OCI-LY1 (cell line): ENCODE measurements around the gene PAX5.

Experiments
- H2AFZ ChIP-seq: fragments of 200-600 bp; sonication (generic), shearing (Covaris generic); 2 replicates; pipeline ENCODE4 v1.6.0; 2014; ENCODE audit warnings: antibody characterized with exemption, mild to moderate bottlenecking, low read length
- H3F3A ChIP-seq: fragments of 200-600 bp; sonication (generic), shearing (Covaris generic); 2 replicates; pipeline ENCODE4 v1.6.0; 2014; ENCODE audit warnings: mild to moderate bottlenecking, antibody characterized with exemption, low read length, moderate library complexity; ENCODE audit not compliant: insufficient read depth
- H3K27ac ChIP-seq: fragments of 200-600 bp; sonication (generic); 2 replicates; pipeline ENCODE4 v1.5.1; 2014; ENCODE audit warnings: low read length, mixed run types, mild to moderate bottlenecking, low read depth; ENCODE audit not compliant: poor library complexity, severe bottlenecking
- H3K27me3 ChIP-seq: fragments of 200-600 bp; sonication (generic); 2 replicates; pipeline ENCODE4 v1.6.0; 2014; ENCODE audit warnings: antibody characterized with exemption, mild to moderate bottlenecking, low read length, moderate library complexity; ENCODE audit not compliant: insufficient read depth
- H3K36me3 ChIP-seq: fragments of 200-600 bp; sonication (generic); 2 replicates; pipeline ENCODE4 v1.6.1; 2014; ENCODE audit warnings: mild to moderate bottlenecking, antibody characterized with exemption, low read length, moderate library complexity, mixed read lengths; ENCODE audit not compliant: insufficient read depth
- H3K4me1 ChIP-seq: fragments of 200-600 bp; sonication (generic); 2 replicates; pipeline ENCODE4 v1.5.1; 2014; ENCODE audit warnings: mild to moderate bottlenecking, low read length, moderate library complexity; ENCODE audit not compliant: insufficient read depth, severe bottlenecking
- H3K4me2 ChIP-seq: fragments of 200-600 bp; sonication (generic), shearing (Covaris generic); 2 replicates; pipeline ENCODE4 v1.6.1; 2014; ENCODE audit warnings: low read length
- H3K4me3 ChIP-seq: fragments of 200-600 bp; sonication (generic); 2 replicates; pipeline ENCODE4 v1.5.1; 2014; ENCODE audit warnings: low read length, low read depth, mild to moderate bottlenecking, mixed read lengths; ENCODE audit not compliant: poor library complexity, severe bottlenecking
- H3K79me2 ChIP-seq: fragments of 200-600 bp; shearing (Covaris generic); 2 replicates; pipeline ENCODE4 v1.6.1; 2016; ENCODE audit warnings: mixed run types, low read length, mixed read lengths; ENCODE audit not compliant: insufficient read depth
- H3K9ac ChIP-seq: fragments of 200-600 bp; sonication (generic), shearing (Covaris generic); 2 replicates; pipeline ENCODE4 v1.6.1; 2014; ENCODE audit warnings: mild to moderate bottlenecking, low read length, mixed read lengths
- H3K9me2 ChIP-seq: fragments of 200-600 bp; sonication (generic), shearing (Covaris generic); 2 replicates; pipeline ENCODE4 v1.6.1; 2014; ENCODE audit warnings: low read depth, mild to moderate bottlenecking, low read length, mixed read lengths
- H3K9me3 ChIP-seq: fragments of 200-600 bp; shearing (Covaris generic); 2 replicates; pipeline ENCODE4 v1.6.1; 2014; ENCODE audit warnings: low read length, mixed read lengths
- H4K20me1 ChIP-seq: fragments of 200-600 bp; sonication (generic), shearing (Covaris generic); 2 replicates; pipeline ENCODE4 v1.6.0; 2016; ENCODE audit warnings: mild to moderate bottlenecking, low read length; ENCODE audit not compliant: insufficient read depth
- CTCF ChIP-seq: fragments of 200-600 bp; sonication (generic), shearing (Covaris generic); IDR thresholded peaks from 2 replicates; pipeline ENCODE4 v1.5.1; 2017; ENCODE audit warnings: mild to moderate bottlenecking, antibody characterized with exemption, low read length, moderate library complexity, mixed read lengths
- EZH2 ChIP-seq: fragments of 200-600 bp; sonication (generic), shearing (Covaris generic); IDR thresholded peaks from 2 replicates; pipeline ENCODE4 v1.8.0; 2017; ENCODE audit warnings: borderline replicate concordance, mixed run types, mild to moderate bottlenecking, antibody characterized with exemption, low read length, moderate library complexity, mixed read lengths

PAX5 gene

GRCh38 chr9:37001459-37001858 lies 32.6 kb downstream of the PAX5 start:
- H3K9me2 ChIP-seq, result no peaks in the 10 kb centered on the region
- peaks cover 100% of the 10 kb centered on the region for H3K4me1 ChIP-seq
- peak overlapping the region; percentile 59; the same call in 1 of the 2 replicates for H3K9ac ChIP-seq
- TF ChIP-seq CTCF, result no peak
- no peak for TF ChIP-seq EZH2
- H3K36me3 ChIP-seq, result peaks cover 47% of the 10 kb centered on the region; the same call in 1 of the 2 replicates
- no peaks in the 10 kb centered on the region for H3K27me3 ChIP-seq
- peaks cover 4% of the 10 kb centered on the region; the same call in 1 of the 2 replicates for H3K79me2 ChIP-seq
- H3K4me3 ChIP-seq, result peak overlapping the region; percentile 41
- H4K20me1 ChIP-seq, result no peaks in the 10 kb centered on the region
- no peak overlapping the region for H2AFZ ChIP-seq
- peak overlapping the region; percentile 58 for H3K4me2 ChIP-seq
- 0 out of 2 replicates have a peak, but pooled peaks cover 16% of the 10 kb centered on the region for H3F3A ChIP-seq
- no peaks in the 10 kb centered on the region for H3K9me3 ChIP-seq
- peak overlapping the region; percentile 96 for H3K27ac ChIP-seq

GRCh38 chr9:36999728-37000333 lies 34.2 kb downstream of the PAX5 start:
- Histone ChIP-seq H3K27ac (peak overlapping the region; percentile 96), H3K36me3 (peaks cover 39% of the 10 kb centered on the region; the same call in 1 of the 2 replicates), H3K9ac (peak overlapping the region; percentile 51), H3K9me2 (no peaks in the 10 kb centered on the region), H3K79me2 (peaks cover 4% of the 10 kb centered on the region; the same call in 1 of the 2 replicates), H2AFZ (no peak overlapping the region), H3F3A (0 out of 2 replicates have a peak, but pooled peaks cover 2% of the 10 kb centered on the region), H3K4me1 (peaks cover 100% of the 10 kb centered on the region), H3K4me2 (peak overlapping the region; percentile 54), H3K9me3 (no peaks in the 10 kb centered on the region), H3K27me3 (no peaks in the 10 kb centered on the region), H3K4me3 (peak overlapping the region; percentile 17), H4K20me1 (no peaks in the 10 kb centered on the region)
- TF ChIP-seq EZH2, result no peak
- peak; percentile 65 for TF ChIP-seq CTCF

- H3K27me3 ChIP-seq, result no peaks in the 10 kb centered on the region
- H3K4me1 ChIP-seq, result peaks cover 92% of the 10 kb centered on the region
- no peaks in the 10 kb centered on the region for H4K20me1 ChIP-seq
- H3K27ac ChIP-seq, result peak overlapping the region; percentile 96
- H3K36me3 ChIP-seq, result peaks cover 44% of the 10 kb centered on the region
- TF ChIP-seq CTCF, result no peak
- peaks cover 4% of the 10 kb centered on the region; the same call in 1 of the 2 replicates for H3K79me2 ChIP-seq
- no peak overlapping the region for H2AFZ ChIP-seq
- H3K4me2 ChIP-seq, result peak overlapping the region; percentile 51
- peak overlapping the region; percentile 25 for H3K4me3 ChIP-seq
- H3F3A ChIP-seq, result 0 out of 2 replicates have a peak, but pooled peaks cover 4% of the 10 kb centered on the region
- H3K9me2 ChIP-seq, result no peaks in the 10 kb centered on the region
- no peaks in the 10 kb centered on the region for H3K9me3 ChIP-seq
- peak overlapping the region; percentile 62 for H3K9ac ChIP-seq
Observed at GRCh38 chr9:36997414-36997813, 36.7 kb downstream of the PAX5 start.
